HG03108 (cell line): ENCODE results near the gene DENND1A.
A peak's percentile ranks its signal among the peaks of the same experiment; 100 is the strongest.

Experiments
- ATAC-seq: cut with Tn5 transposase; IDR thresholded peaks from one replicate; pipeline ENCODE4 v1.9.1; 2021; ENCODE audit warnings: moderate library complexity; ENCODE audit not compliant: unreplicated experiment

DENND1A gene

GRCh38 chr9:123365881-123366528 is 563.9 kb downstream of the DENND1A start:
- ATAC-seq: no peak

GRCh38 chr9:123365287-123365880 is 564.5 kb downstream of the DENND1A start:
- no peak for ATAC-seq

GRCh38 chr9:123364241-123364824 is 565.6 kb downstream of the DENND1A start:
- ATAC-seq: no peak

GRCh38 chr9:123362856-123363255 is 567.1 kb downstream of the DENND1A start:
- no peak for ATAC-seq

GRCh38 chr9:123361731-123362510 is 568.0 kb downstream of the DENND1A start:
- no peak for ATAC-seq

GRCh38 chr9:123361086-123361730 is 568.7 kb downstream of the DENND1A start:
- no peak for ATAC-seq

- no peak for ATAC-seq
Measured at GRCh38 chr9:123360161-123361085, 569.5 kb downstream of the DENND1A start.

GRCh38 chr9:123359546-123359945 is 570.4 kb downstream of the DENND1A start:
- no peak for ATAC-seq

GRCh38 chr9:123359106-123359505 is 570.8 kb downstream of the DENND1A start:
- no peak for ATAC-seq

- ATAC-seq: no peak
Measured at GRCh38 chr9:123358181-123358905, 571.6 kb downstream of the DENND1A start.

- no peak for ATAC-seq
Measured at GRCh38 chr9:123357743-123358059, 572.2 kb downstream of the DENND1A start.

- ATAC-seq: no peak
Measured at GRCh38 chr9:123356851-123357742, 572.8 kb downstream of the DENND1A start.

GRCh38 chr9:123355761-123356431 is 574.0 kb downstream of the DENND1A start, which contains the start of gene CRB2:
Gene CRB2, plus strand, starts transcription at chr9:123356197. Its CDS starts 64 bp downstream, at chr9:123356261.
- no peak for ATAC-seq

- no peak for ATAC-seq
Measured at GRCh38 chr9:123354806-123355508, 575.0 kb downstream of the DENND1A start.

- peak; percentile 73 for ATAC-seq
Measured at GRCh38 chr9:123353984-123354591, 575.8 kb downstream of the DENND1A start.

- no peak for ATAC-seq
Measured at GRCh38 chr9:123353041-123353440, 576.9 kb downstream of the DENND1A start.
